HG03039 (cell line): ENCODE results near the gene SYNE3.

Experiments
- ATAC-seq: cut with Tn5 transposase; IDR thresholded peaks from one replicate; pipeline ENCODE4 v1.9.1; 2021; ENCODE audit warnings: mild to moderate bottlenecking, moderate library complexity; ENCODE audit not compliant: unreplicated experiment

SYNE3 gene, protein sequence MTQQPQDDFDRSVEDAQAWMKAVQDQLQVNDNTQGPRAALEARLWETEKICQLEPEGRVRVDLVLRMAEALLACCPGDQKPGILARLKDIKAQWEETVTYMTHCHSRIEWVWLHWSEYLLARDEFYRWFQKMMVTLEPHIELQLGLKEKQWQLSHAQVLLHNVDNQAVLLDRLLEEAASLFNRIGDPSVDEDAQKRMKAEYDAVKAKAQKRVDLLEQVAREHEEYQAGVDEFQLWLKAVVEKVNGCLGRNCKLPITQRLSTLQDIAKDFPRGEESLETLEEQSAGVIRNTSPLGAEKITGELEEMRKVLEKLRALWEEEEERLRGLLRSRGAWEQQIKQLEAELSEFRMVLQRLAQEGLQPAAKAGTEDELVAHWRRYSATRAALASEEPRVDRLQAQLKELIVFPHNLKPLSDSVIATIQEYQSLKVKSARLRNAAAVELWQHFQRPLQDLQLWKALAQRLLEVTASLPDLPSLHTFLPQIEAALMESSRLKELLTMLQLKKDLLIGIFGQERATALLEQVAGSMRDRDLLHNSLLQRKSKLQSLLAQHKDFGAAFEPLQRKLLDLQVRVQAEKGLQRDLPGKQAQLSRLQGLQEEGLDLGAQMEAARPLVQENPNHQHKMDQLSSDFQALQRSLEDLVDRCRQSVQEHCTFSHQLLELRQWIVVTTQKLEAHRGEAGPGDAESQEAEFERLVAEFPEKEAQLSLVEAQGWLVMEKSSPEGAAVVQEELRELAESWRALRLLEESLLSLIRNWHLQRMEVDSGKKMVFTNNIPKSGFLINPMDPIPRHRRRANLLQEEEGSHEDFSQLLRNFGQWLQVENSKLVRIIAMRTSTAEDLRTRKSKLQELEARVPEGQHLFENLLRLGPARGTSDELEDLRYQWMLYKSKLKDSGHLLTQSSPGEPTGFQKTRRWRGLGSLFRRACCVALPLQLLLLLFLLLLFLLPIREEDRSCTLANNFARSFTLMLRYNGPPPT

DNA sequence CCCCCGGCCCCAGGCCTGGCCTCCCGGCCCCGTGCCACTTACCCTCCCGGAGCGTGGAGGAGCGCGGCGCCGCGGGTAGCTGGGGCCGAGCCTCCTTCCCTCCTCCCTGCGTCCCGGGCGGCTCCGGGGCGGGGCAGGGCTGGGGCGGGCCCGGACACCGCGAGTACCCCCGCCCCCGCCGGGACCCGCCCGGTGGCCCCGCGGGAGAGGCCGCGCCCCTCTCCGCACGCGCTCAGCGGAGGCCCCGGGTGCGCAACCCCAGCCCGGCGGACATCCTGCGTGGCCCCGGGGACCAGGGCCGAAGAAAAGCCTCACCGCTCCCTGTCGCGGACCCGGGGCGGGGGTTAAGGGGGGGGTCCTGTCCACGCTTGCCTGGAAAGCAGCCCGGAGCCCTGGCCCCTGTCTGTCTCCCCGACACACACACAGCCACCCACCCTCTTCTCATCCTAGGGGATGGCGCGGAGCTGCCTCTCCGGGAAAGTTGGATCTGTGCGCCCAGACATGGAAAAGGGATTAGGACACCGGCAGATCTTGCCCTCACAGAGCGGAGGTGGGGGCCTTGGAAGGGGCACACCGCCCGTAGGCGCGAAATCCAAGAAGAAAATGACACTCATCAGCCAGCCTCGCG, at the start of gene SYNE3:
Gene SYNE3 (minus strand): TSS at position 97 of the 628 bp plus-strand sequence. CDS start 40,829 bp downstream, outside the sequence.
- ATAC-seq, result peak; percentile 36

DNA sequence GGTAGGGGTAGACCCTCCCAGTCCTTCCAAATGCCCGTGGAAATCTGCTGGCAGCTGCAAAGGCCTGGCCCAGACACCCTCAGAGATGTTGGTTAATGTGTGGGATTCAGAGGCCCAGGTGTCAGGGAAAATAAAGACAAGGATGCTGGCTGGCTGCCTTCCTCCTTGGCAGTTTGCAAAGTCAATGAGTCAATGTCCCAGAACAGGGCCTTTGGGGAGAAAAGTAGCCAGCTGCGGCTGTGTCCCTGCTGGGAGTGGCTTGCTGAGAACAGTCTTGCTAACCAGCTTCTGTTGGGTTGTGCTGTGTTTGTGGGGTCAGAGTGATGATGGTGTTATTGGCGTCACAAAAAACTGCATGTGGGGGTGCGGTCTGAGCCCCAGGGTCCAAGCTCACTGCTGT, 47.6 kb upstream of the SYNE3 start:
- no peak for ATAC-seq

DNA sequence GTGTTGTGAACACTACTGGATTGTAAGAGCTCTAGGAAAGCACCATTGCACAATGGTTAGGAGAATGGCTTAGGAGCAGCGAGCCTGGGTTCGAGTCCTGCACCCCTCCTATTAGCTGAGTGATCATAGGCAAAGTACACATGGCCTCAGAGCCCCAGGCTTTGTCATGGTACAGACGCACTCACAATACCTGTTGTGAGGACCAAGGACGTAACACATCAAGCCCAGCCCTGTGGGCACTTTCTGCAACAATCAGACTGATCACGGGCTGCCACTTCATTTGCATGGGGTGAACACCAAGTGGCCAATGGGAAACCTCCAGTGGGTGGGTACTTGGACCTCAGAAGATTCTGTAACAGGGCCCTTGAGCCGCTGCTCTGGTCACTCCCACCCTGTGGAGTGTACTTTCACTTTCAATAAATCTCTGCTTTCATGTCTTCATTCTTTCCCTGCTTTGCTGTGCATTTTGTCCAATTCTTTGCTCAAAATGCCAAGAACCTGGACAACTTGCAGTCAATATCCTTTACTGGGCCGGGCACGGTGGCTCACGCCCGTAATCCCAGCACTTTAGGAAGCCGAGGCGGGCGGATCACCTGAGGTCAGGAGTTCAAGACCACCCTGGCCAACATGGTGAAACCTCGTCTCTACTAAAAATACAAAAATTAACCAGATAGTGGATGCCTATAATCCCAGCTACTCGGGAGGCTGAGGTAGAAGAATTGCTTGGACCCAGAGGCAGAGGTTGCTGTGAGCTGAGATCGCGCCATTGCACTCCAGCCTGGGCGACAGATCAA, 46.6 kb upstream of the SYNE3 start:
- ATAC-seq, result no peak

DNA sequence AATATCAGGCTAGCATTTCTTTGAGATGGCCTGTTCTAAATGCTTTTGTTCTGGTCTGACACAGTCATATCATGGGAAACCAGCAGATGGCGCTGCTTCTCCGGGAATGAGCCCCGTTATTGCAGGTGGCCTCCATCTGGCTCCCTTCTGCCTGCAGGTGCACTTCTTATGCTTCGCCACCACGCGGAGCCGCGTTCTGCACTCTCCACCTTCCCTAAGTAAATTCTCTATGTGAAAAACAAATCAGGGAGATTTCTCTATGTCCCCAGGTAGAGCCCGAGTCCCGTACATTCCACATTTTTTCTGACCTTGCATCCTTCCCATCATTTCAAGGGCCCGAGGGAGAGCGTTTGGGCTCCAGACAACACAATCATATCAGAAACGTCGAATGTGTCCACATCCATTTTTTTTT, 44.6 kb upstream of the SYNE3 start:
- ATAC-seq, result peak; percentile 83

DNA sequence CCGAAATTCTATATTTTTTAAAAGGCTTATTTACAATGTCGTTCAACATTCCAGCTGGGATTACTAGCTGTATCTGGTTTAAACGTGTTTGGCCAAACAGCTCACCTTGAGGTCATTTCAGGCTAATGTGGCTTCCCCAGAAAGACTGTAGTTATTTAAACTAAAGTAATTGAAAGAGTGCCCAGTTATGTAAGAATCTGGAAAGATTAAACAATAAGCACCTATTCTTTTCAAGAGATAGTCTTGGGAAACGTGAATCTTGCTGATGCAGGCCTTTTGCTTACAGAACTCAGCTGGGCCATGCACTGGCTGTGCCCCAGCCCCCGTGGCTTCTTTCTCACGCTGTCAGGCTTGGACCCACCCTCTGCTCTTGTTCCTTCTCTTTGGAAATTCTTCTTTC, 42.8 kb upstream of the SYNE3 start:
- ATAC-seq, result no peak

DNA sequence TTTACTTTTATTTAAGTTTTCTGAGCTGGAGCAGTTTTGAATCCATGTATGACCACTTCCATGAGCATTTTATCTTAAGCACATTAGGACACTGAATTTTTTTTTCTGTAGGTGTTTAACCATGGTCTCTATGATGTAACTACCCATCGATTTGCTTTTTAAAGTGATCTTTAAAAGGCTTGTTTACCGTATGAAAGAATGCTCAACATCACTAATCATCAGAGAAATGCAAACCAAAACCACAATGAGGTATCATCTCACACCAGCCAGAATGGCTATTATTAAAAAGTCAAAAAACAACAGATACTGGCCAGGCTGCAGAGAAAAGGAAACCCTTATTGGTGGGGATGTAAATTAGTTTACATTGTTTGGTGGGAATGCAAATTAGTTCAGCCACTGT, 41.4 kb upstream of the SYNE3 start:
- no peak for ATAC-seq

DNA sequence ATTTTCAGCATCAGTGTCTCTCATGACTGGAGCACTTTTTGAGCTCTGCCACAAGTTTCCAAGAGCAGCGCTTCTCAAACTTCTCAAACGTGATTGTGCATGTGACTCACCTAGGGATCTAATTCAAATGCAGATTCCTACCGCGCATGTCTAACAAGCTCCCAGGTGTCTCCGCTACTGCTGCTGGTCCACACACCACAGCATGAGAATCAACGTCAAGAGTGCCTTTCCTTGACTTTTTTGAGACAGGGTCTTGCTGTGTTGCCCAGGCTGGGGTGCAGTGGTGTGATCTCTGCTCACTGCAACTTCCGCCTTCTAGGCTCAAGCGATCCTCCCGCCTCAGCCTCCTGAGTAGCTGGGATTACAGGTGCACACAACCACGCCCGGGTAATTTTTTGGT, 40.8 kb upstream of the SYNE3 start:
- no peak for ATAC-seq

DNA sequence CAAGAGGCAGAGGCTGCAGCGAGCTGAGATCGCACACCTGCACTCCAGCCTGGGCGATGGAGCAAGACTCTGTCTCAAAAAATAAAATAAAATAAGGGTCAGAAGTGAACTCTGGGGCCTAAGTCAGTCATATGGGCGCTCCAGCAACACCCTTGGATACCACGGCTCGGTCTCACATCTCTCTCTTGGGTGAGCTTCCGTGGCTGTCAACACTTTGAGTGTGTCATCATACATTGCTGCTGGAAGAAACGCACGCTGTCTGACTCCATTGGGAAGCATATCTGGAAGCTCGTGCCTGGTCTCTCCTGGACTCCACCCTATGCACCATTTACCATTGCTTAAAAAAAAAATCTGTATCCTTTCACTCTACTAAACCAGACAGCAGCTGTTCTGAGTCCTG, 38.6 kb upstream of the SYNE3 start:
- ATAC-seq, result no peak

DNA sequence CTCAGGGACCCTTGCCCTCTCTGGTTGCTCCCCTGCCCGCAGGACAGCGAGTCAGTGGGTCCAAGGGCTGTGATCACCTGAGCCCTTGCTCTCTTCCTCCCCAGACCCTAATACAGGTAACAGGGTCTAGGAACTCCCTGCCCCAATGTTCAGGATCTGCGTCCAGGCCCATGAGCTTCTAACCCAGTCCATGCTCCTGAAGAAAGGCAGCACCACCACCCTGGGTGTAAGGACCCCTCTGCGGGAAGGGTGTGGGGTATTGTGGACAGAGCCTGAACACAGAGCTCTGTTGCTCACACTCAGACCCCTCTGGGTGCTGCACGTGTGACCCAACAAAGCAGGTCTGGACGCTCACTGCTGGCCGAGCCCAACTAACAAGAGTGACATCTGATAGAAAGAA, 36.7 kb upstream of the SYNE3 start:
- no peak for ATAC-seq

DNA sequence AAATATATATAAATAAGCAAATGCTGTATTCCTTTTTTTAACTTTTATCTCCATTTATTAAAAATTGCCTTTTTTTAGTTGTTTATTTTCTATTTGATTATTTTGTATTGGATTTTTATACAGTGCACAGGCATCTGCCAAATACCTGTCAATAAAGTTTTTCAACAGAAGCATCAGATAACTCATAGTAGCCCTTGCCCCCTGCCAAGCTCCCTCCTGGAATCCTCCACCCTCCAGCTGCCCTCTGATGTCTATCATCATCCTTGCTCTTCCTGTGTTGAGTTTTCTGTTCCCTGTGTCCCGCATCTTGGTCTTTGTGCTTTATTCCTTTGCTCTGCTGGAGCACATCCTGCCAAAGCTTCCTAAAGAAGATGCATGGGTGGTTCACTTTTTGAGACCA, 35.0 kb upstream of the SYNE3 start:
- ATAC-seq, result no peak

DNA sequence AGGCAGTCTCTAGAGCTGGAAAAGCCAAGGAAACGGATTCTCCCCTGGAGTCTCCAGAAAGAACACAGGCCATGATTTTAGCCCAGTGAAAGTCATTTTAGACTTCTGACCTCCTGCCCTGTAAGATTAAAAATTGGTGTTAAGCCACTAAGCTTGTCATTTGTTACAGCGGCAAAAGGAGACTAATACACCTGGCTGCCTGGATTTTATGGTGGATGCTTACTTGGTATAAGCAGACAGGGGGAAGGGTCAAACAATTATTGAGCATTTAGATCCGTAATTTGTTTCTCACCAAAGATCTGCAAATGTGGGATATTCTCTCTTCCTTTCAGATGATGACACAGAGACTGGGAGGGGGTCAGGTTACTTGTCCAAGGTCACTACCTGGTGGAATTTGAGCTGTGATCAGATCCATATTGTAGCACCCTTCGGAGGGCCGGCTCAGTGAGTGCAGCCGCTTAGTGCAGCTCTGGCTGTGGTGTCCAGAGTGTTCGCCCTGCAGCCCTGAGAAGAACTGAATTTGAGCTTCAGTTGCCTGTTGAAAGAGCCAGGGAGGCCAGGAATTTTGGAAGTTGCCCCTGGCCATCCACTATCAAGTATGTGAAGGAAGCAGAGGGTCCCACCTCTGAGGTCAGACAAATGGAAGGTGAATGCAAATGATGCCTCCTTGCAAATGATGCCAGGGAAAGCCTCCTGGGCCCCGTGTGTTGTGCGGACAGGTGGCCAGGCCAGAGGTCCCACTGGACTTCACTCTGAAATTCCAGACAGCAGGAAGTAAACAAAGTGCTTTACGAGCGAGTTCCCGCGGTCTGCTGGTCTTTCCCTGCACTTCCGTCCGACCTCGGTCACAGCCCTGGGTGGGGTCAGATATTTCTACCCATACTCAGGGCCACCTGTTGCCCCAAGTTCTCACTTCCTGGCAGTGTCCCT, 33.5 kb upstream of the SYNE3 start:
- ATAC-seq, result no peak

DNA sequence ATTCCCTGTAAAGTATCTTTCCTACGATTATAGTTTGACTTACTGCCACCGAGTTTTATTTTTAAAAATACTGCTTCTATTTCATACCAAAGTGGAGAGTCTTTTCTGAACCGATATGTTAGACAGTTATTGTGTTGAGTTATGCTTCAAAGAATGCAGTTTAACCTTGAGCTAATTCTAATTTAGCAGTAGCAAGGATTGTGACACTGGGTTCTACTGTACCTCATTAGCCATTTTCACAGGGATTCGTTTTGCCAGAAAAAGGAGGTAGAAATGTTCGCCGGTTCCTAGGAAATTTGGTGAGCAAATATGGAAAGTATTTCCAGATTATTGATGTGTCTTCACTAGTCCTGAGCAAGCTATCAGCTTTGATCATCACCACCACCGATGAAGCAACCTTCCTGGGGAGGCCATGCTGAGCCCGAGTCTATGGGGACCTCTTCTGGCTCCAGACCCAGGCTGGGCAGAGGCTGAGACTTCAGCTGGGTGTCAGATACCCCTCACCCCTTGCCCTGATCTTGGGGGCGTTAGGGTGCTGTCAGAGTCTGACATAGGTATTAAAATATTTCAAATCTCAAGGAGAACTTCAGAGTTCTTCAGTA, 32.0 kb upstream of the SYNE3 start:
- no peak for ATAC-seq

DNA sequence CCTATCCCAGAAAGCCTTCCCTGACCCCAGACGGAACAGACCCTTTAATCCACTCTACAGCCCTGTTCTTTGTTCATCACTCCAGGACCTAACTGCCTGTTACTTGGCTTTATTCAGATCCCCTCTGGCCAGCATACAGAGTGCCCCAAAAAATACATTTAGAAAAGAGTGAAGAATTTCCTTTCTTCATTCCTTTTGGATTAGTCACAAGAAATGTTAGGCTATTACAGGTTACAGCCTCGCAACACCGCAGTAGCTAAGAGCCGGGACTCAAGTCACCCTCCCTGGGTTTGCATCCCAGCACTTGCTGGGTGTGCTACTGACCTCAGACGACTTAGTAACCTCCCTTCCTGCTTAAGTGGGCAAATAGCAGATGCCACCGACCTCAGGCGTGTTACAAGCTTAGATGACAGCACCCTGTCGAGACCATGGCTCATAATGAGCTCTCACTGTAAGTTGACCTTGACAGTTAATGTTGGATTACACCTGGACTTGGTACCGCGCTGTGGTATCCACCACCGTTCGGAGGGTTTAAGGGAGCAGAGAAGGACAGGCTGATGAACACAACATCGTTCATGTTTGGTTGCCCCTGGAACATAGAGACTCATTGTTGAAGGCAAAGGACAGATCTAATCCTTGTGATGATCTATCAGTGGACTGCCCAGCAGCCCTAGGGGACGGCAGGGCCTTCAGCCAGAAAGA, 31.3 kb upstream of the SYNE3 start:
- no peak for ATAC-seq

DNA sequence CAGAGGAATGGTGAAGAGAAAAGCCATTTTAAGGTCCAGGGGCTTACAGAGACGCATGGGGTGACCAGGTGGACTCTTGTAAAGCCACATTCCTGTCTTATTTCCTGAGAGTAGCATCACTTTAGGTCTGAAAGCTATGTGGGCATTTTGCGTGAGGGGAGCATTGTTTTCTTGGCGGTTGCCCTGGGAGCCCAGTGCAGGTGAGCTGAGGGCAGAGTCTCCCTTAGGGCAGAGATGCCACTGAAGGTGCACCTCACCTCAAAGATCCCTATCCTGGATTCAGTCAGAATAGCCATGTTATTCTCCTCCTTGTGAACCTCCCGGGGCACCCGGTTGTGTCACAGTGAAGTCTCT, 30.8 kb upstream of the SYNE3 start:
- no peak for ATAC-seq

DNA sequence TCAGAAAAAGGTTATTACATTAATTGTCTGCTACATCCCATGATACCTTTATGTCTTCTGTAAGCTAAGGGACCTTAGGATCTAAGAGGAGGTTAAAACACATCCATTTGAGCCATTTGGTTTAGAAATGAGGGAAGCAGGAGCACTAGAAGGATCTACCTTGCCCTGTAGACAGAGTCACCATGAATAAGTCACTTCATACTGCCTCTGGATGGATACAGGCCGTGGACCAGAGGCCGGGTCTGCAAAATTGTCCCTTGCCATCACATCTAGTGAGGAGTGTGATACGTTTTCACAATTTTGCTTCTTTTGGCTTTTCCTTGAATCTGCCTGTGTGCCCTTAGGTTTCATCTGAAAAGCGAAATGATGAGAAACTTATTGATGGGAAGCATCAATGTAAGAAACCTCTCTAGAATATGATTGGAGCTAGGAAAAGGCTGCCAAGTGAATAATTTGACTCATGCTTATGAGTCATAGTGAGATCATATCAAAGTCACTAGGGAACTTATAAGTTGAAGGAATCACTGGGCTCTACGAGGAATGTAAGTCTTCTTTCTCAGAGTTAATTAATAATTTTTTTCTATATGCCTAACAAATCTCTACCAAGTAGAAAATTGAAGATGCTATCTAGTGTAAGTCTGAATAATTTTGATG, 29.2 kb upstream of the SYNE3 start:
- no peak for ATAC-seq

DNA sequence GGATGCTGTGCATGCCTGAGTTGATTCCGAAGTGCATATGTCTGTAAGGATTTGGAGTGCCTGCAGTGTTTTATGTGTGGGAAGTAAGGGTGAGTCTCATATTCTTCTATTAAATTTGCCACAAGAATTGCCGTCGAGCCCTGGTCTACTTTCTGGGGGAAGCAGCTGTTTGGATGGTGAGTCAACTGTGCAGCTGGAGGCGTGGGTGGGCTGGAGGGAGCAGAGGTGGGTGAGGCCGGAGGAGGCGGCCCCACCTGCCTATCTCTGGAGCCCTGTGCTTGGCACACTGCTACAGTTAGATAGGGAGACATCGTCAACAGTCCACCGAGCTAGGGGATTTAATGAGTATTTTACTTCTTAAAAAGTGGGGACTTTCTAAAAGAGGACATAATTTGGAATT, 28.1 kb upstream of the SYNE3 start:
- no peak for ATAC-seq

DNA sequence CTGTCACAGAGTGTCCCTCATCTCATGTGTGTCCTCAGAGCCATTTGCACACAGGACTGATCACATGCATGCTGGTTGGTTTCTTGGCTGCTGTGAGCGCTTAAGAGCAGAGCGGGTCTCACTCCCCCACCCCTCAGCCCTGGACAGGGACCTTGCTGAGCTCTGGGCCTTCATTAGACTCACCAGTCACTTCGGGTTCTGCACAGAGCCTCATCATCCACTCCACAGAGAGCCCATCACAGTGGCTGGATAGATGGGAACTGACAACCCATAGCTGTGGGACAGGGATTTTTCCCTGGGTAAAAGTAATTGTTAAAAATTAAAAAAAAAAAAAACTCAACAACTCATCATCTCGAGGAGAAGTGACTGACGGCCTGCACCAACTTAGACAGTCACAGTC, 26.6 kb upstream of the SYNE3 start:
- ATAC-seq, result no peak
